GM12874 (cell line): ENCODE measurements around the gene LHX4.

Source experiments
- TF ChIP-seq, protein P1 (sequence below): IDR thresholded peaks from 2 replicates; pipeline ENCODE4 v1.5.1; 2011; ENCODE audit warnings: low read depth, mild to moderate bottlenecking, control low read depth, low read length, moderate library complexity; ENCODE audit not compliant: insufficient read depth

The LHX4 gene

DNA sequence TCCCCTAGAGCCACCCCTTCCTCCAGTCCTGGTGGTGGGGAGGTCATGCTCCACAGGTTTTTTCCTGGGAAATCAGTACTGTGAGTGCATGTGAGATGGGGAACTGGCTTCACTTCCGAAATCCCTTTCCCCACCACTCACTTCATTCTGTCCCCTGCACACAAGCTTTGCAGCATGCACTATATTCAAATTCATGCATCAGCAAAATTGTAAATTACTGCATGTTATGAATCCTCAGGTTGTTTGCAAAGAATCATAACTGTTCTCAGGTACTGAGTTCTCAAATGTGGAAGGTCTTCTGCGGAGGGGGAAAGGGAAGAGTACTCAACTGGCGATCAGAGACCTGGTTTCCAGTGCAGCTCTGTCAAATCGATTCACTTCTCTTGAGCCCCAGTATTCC lies 42.3 kb downstream of the LHX4 start:
- TF ChIP-seq, protein P1, sequence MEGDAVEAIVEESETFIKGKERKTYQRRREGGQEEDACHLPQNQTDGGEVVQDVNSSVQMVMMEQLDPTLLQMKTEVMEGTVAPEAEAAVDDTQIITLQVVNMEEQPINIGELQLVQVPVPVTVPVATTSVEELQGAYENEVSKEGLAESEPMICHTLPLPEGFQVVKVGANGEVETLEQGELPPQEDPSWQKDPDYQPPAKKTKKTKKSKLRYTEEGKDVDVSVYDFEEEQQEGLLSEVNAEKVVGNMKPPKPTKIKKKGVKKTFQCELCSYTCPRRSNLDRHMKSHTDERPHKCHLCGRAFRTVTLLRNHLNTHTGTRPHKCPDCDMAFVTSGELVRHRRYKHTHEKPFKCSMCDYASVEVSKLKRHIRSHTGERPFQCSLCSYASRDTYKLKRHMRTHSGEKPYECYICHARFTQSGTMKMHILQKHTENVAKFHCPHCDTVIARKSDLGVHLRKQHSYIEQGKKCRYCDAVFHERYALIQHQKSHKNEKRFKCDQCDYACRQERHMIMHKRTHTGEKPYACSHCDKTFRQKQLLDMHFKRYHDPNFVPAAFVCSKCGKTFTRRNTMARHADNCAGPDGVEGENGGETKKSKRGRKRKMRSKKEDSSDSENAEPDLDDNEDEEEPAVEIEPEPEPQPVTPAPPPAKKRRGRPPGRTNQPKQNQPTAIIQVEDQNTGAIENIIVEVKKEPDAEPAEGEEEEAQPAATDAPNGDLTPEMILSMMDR = no peak

DNA sequence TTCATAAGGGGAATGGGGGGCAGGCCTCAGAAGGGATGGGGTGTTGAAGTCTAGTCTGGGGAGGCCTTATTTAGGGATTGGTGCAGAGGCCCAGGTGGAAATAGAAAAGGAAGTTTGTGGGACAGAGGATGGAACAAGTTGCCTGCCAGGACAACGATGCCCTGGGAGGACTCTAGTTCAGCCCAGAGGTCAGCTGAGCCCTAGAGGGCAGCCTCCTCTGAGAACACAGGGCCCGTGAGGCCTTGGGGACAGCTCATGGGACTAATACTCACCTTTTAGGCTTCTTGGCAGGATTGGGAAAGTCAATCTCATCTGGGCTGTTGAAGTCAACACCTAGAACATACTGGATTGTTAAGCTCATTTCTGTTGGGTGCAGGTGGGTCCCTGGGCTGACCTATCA lies 43.0 kb downstream of the LHX4 start:
- TF ChIP-seq, protein P1 = no peak

DNA sequence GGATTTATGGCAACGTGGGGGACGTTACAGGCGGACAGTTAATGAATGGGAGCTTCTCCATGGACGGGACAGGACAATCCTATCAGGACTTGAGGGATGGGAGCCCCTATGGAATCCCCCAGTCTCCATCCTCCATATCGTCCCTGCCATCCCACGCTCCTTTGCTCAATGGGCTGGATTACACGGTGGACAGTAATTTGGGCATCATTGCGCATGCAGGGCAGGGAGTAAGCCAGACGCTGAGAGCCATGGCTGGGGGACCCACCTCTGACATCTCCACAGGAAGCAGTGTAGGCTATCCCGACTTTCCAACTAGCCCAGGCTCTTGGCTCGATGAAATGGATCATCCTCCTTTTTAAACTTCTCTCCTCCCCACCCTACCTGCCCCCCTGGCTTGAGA lies 44.2 kb downstream of the LHX4 start:
- TF ChIP-seq, protein P1 = no peak

DNA sequence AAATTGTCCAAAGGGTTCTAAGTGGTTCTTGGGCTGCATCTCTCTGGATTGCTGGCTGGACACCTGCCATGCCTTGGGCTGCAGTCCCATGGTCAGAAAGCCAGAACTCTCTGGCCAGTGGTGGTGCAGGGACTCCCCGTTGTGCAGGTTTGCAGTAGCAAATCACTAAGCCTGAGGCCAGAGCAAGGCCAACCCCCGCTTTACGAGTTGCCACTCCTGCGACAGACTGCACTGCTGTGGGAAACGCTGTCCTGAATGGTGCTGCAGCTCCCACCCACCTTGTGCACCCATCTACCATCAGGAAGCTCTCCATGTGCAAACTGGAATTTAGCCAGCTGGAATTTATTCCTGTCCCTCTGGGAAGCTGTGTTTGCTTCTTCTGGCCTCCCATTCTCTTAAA lies 45.7 kb downstream of the LHX4 start:
- TF ChIP-seq, protein P1 = no peak

DNA sequence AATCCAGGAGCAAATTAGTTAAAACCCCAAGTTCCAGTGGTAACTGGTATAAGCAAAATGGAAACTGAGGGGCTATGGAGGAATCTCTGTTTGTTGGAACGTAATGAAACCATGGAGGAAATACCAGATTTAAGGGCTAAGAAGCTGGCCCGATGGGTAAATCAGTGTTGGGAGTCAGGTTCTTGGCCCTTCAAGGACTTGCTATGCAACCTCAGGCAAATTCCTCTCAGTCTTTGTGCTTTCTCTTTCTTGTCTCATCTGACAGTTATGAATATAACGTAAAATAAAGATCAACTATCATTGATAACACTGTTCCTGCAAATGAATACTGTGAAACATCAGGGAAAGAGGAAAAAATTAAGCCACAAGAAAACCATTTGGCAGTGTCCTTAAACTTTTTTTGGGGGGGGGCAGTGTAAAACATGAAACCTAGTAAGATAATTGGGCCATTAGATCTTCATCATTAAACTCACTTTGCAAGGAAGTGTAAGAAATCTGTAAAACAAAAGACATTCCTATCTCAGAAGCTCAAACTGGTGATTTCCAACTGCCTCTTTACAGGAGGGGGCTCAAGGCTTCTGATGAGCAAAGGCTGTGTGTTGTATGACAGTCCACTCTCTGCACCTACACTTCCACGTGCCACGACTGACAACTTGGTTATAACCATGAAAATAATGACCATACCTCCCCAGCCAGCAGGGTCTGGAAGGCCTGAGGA lies 47.6 kb downstream of the LHX4 start:
- TF ChIP-seq, protein P1 = no peak

DNA sequence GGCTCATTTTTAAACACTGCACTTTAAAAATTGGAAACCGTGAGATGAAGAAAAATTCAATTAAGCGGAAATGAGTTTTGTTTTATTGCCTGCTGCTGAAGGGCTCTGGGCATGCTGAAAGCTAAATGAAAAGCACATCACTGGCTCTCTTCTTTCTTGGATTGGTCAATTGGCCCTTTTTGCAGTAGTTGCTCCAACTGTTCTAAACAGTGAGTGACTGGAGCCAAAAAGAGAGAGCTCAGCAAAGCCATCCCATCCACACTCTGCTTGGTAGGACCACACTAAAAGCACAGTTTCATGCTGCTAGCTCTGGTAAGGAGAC lies 48.1 kb downstream of the LHX4 start:
- TF ChIP-seq, protein P1 = no peak

DNA sequence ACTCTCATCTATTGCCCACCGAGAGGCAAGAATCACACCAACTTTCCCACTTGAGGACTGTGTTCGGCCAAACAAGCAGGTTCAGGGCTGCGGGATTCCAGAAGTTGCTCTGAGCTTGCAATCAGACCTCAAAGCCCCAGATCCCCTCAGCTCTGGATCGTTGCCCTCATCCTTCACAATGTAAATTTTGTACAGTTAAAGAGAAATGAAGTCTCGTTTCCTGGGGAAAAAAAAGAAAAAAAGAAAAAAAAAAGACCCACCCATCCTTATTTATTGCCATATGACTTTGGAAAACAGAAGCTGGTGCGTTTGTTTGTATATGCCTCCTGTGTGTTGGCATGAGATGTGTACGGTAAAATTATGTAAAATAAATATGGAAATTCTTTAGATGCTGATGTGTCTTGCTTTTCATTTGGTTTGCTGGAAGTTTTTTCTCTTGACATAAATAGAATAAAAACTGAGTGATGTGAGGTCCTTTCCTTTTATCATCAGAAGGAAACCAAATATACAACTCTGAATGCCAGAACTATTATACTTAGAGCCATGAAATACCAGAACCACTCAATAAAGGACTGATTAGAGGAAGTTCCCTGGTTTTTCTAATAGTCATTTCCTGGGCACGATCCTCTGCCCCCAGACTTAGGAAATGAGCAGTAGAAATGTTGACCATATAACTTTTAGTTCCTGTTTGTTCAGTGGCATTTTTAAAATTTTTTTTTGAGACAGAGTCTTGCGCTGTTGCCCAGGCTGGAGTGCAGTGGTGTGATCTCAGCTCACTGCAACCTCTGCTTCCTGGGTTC lies 48.7 kb downstream of the LHX4 start:
- TF ChIP-seq, protein P1 = no peak
